Fibroblast of lung (primary cell): ENCODE results near the gene C4BPA.

Source experiments
- EZH2 ChIP-seq: IDR thresholded peaks from 2 replicates; pipeline ENCODE4 v1.5.1; 2012; ENCODE audit warnings: low read length, control low read depth, mild to moderate bottlenecking; ENCODE audit errors: missing control alignments
- TF ChIP-seq, protein P1 (sequence below), 2 donors: IDR thresholded peaks in 1 of 2; conservative IDR thresholded peaks in 1 of 2; 1 replicate in 1 of 2; 2 replicates in 1 of 2; pipeline ENCODE4 v1.5.1; 2011 to 2012; ENCODE audit warnings: low read length in 2 of 2, control low read depth in 1 of 2, inconsistent platforms in 1 of 2, low read depth in 1 of 2, mild to moderate bottlenecking in 1 of 2

DNA sequence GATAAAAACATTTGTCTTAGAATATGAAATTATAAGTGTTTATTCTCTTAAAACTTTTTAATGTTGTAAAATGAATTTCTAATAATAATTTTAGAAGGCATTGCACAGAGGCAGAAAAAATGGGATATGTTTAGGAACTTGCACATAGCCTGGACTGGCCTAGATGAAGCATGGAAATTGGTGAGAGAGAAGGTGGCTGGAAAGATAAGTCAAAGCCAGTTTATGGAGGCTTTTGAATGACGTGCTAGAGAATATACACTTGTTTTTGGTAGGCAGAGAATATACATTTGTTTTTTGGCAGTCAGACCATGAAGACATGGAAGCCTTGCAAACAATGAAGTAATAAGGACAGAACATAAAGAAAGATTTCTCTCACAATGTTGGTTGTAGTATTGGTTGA is 2.3 kb upstream of the C4BPA start:
- TF ChIP-seq, protein P1, sequence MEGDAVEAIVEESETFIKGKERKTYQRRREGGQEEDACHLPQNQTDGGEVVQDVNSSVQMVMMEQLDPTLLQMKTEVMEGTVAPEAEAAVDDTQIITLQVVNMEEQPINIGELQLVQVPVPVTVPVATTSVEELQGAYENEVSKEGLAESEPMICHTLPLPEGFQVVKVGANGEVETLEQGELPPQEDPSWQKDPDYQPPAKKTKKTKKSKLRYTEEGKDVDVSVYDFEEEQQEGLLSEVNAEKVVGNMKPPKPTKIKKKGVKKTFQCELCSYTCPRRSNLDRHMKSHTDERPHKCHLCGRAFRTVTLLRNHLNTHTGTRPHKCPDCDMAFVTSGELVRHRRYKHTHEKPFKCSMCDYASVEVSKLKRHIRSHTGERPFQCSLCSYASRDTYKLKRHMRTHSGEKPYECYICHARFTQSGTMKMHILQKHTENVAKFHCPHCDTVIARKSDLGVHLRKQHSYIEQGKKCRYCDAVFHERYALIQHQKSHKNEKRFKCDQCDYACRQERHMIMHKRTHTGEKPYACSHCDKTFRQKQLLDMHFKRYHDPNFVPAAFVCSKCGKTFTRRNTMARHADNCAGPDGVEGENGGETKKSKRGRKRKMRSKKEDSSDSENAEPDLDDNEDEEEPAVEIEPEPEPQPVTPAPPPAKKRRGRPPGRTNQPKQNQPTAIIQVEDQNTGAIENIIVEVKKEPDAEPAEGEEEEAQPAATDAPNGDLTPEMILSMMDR (conservative IDR thresholded peaks at IDR 0.05 in 1 of 2, IDR thresholded peaks at IDR 0.05 in 1 of 2; ENCODE audit: low read depth in 1 of 2, low read length in 2 of 2): no peak
- no peak for TF ChIP-seq EZH2
